ENCODE measurements around the gene BNIPL. TPM values are rescaled to one million over a fixed set of nuclear protein-coding genes. Genes with fewer than 3 reads are reported as not detected.

The BNIPL gene
- total RNA-seq, 1 experiment from 2014 or later, result 1.2 TPM

GRCh38 chr1:151002051-151002450, 34.3 kb upstream of the BNIPL start:
- Histone ChIP-seq H3K27me3 (ENCODE audit: insufficient read depth, low read length) (no peaks in the 10 kb centered on the region), H3K9ac (ENCODE audit: extremely low read depth, insufficient read length, low read length) (no peak overlapping the region), H2BK5ac (ENCODE audit: insufficient read length, low read length) (no peak overlapping the region), H4K8ac (replicated peaks; ENCODE audit: insufficient read length, low read depth, low read length) (no peak overlapping the region), H2AFZ (ENCODE audit: low read length) (no peak overlapping the region), H4K91ac (ENCODE audit: insufficient read length, low read depth, low read length) (no peak overlapping the region), H4K5ac (ENCODE audit: insufficient read length, low read depth, low read length) (no peak overlapping the region), H3K4me2 (ENCODE audit: insufficient read depth, insufficient read length, low read length) (no peak overlapping the region), H3K14ac (ENCODE audit: insufficient read depth, low read length) (no peak overlapping the region), H3K23me2 (ENCODE audit: insufficient read length, low read depth, low read length, poor library complexity, severe bottlenecking) (peaks cover 4% of the 10 kb centered on the region), H3K4ac (ENCODE audit: low read depth, low read length) (no peak overlapping the region), H2BK120ac (ENCODE audit: low read depth, low read length, poor library complexity, severe bottlenecking) (no peak overlapping the region), H4K20me1 (ENCODE audit: control insufficient read depth, insufficient read depth, insufficient read length) (no peaks in the 10 kb centered on the region), H3K27ac (ENCODE audit: insufficient read length, low read depth, low read length) (no peak overlapping the region), H3K4me1 (ENCODE audit: insufficient read depth, low read length) (peaks cover 3% of the 10 kb centered on the region; the same call in 1 of the 2 replicates), H2BK12ac (ENCODE audit: insufficient read length, low read depth, low read length) (no peak overlapping the region), H3T11ph (ENCODE audit: low read length) (no peak overlapping the region), H3K79me1 (ENCODE audit: insufficient read depth, low read depth, low read length, poor library complexity, severe bottlenecking) (no peaks in the 10 kb centered on the region), H2AK5ac (ENCODE audit: insufficient read length, low read length) (no peak overlapping the region), H2BK20ac (ENCODE audit: low read depth, low read length, poor library complexity, severe bottlenecking) (no peak overlapping the region), H3K18ac (ENCODE audit: insufficient read length, low read depth, low read length) (no peak overlapping the region), H3K23ac (ENCODE audit: insufficient read length, low read depth, low read length) (no peak overlapping the region), H3K9me3 (ENCODE audit: control insufficient read depth, low read depth, low read length) (no peaks in the 10 kb centered on the region), H3K79me2 (ENCODE audit: insufficient read depth, low read length) (no peaks in the 10 kb centered on the region), H3K56ac (ENCODE audit: insufficient read length, low read depth, low read length) (no peak overlapping the region), H2BK15ac (ENCODE audit: low read depth, low read length) (no peak overlapping the region)
- WGBS (ENCODE audit: extremely low coverage, insufficient read length, low lambda C conversion rate), result no CpG with 5 or more reads among the region's 3 CpGs
- Mint-ChIP-seq H3K27me3 (ENCODE audit: low read depth) (no peaks in the 10 kb centered on the region; the same call in 1 of the 2 replicates), H3K4me1 (peaks cover 18 to 24% of the 10 kb centered on the region in 2 experiments), H3K27ac (0 out of 7 replicates have a peak overlapping the region, but pooled peaks of 1 of the 3 experiments have one; percentile 21), H3K36me3 (ENCODE audit: insufficient read depth in 1 of 3, low read depth in 3 of 3) (peaks cover 0 to 10% (median 5%) of the 10 kb centered on the region in 3 experiments; a peak in 2 of 7 replicates), H3K4me3 (no peak overlapping the region; a peak in 1 of 5 replicates), H3K9me3 (no peaks in the 10 kb centered on the region)
- DNase-seq, result no peak
- TF ChIP-seq CTCF (conservative IDR thresholded peaks at IDR 0.05), result no peak

Data from H9 (cell line).